ENCODE data around the gene TRPV3.
"Not testable (repeated sequence)": the region's sequence is repeated elsewhere in the genome, so short reads cannot be mapped to it uniquely, and the experiment has no call there.

Gene TRPV3

GRCh38 chr17:3466355-3466754 lies 91.3 kb downstream of the TRPV3 start:
- not testable (repeated sequence) for DNase-seq
